ENCODE data around the gene TPPP3. TPM values are rescaled to one million over a fixed set of nuclear protein-coding genes. Genes with fewer than 3 reads are reported as not detected.
"Not testable (repeated sequence)": the region's sequence is repeated elsewhere in the genome, so short reads cannot be mapped to it uniquely, and the experiment has no call there.

The TPPP3 gene
- total RNA-seq, 6 donors from 2014 or later: 40.0 to 167 (median 112) TPM

GRCh38 chr16:67370661-67371060, 22.6 kb downstream of the TPPP3 start:
- TF ChIP-seq POLR2A (IDR thresholded peaks at IDR 0.05) (no peak), POLR2AphosphoS5 (IDR thresholded peaks at IDR 0.05) (no peak), EP300 (IDR thresholded peaks at IDR 0.05) (no peak)
- TF ChIP-seq, protein P1, sequence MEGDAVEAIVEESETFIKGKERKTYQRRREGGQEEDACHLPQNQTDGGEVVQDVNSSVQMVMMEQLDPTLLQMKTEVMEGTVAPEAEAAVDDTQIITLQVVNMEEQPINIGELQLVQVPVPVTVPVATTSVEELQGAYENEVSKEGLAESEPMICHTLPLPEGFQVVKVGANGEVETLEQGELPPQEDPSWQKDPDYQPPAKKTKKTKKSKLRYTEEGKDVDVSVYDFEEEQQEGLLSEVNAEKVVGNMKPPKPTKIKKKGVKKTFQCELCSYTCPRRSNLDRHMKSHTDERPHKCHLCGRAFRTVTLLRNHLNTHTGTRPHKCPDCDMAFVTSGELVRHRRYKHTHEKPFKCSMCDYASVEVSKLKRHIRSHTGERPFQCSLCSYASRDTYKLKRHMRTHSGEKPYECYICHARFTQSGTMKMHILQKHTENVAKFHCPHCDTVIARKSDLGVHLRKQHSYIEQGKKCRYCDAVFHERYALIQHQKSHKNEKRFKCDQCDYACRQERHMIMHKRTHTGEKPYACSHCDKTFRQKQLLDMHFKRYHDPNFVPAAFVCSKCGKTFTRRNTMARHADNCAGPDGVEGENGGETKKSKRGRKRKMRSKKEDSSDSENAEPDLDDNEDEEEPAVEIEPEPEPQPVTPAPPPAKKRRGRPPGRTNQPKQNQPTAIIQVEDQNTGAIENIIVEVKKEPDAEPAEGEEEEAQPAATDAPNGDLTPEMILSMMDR (IDR thresholded peaks at IDR 0.05): no peak
- ATAC-seq (ENCODE audit: low FRiP score in 2 of 2): no peak
- no peak overlapping the region for H3K27ac ChIP-seq

GRCh38 chr16:67364600-67365235, 28.6 kb downstream of the TPPP3 start:
- Histone ChIP-seq H3K27ac (peak overlapping the region; percentile 23 to 82 (median 53)), H3K4me3 (peak overlapping the region in 3 of 4 donors; percentile 14 to 35 (median 21)), H3K4me1 (peaks cover 14 to 32% (median 18%) of the 10 kb centered on the region in 4 donors), H3K9me3 (no peaks in the 10 kb centered on the region), H3K36me3 (no peaks in the 10 kb centered on the region), H3K27me3 (no peaks in the 10 kb centered on the region)
- ATAC-seq (ENCODE audit: low FRiP score in 2 of 2): peak; percentile 56 to 70
- TF ChIP-seq POLR2AphosphoS5 (IDR thresholded peaks at IDR 0.05): no peak
- TF ChIP-seq EP300 (IDR thresholded peaks at IDR 0.05): no peak
- TF ChIP-seq, protein P1 (IDR thresholded peaks at IDR 0.05): no peak
- no peak for TF ChIP-seq POLR2A (IDR thresholded peaks at IDR 0.05)
- no peak for DNase-seq

More at GRCh38 chr16:67370661-67371060, 22.6 kb downstream of the TPPP3 start:
- no peaks in the 10 kb centered on the region for H3K9me3 ChIP-seq
- H3K36me3 ChIP-seq: no peaks in the 10 kb centered on the region
- H3K4me1 ChIP-seq: peaks cover 0 to 4% (median 0%) of the 10 kb centered on the region in 4 donors
- WGBS, 2 donors: 87 to 90% methylated on average over 4 of the region's 4 CpGs
- no peaks in the 10 kb centered on the region for H3K27me3 ChIP-seq
- no peak for DNase-seq
- no peak overlapping the region for H3K4me3 ChIP-seq

- TF ChIP-seq EP300 (IDR thresholded peaks at IDR 0.05) (no peak), POLR2A (IDR thresholded peaks at IDR 0.05) (no peak), POLR2AphosphoS5 (IDR thresholded peaks at IDR 0.05) (no peak)
- TF ChIP-seq, protein P1 (IDR thresholded peaks at IDR 0.05): no peak
- WGBS, 2 donors: 64 to 78% methylated on average over 3 of the region's 3 CpGs
- DNase-seq (no peak), ATAC-seq (ENCODE audit: low FRiP score in 2 of 2) (no peak)
- peaks cover 14 to 29% (median 18%) of the 10 kb centered on the region in 4 donors for H3K4me1 ChIP-seq
- H3K4me3 ChIP-seq: no peak overlapping the region
- peak overlapping the region in 1 of 4 donors; percentile 1 for H3K27ac ChIP-seq
- H3K27me3 ChIP-seq: no peaks in the 10 kb centered on the region
- no peaks in the 10 kb centered on the region for H3K9me3 ChIP-seq
- no peaks in the 10 kb centered on the region for H3K36me3 ChIP-seq
These were observed 32.3 kb downstream of the TPPP3 start for GRCh38 chr16:67361038-67361437.

DNA sequence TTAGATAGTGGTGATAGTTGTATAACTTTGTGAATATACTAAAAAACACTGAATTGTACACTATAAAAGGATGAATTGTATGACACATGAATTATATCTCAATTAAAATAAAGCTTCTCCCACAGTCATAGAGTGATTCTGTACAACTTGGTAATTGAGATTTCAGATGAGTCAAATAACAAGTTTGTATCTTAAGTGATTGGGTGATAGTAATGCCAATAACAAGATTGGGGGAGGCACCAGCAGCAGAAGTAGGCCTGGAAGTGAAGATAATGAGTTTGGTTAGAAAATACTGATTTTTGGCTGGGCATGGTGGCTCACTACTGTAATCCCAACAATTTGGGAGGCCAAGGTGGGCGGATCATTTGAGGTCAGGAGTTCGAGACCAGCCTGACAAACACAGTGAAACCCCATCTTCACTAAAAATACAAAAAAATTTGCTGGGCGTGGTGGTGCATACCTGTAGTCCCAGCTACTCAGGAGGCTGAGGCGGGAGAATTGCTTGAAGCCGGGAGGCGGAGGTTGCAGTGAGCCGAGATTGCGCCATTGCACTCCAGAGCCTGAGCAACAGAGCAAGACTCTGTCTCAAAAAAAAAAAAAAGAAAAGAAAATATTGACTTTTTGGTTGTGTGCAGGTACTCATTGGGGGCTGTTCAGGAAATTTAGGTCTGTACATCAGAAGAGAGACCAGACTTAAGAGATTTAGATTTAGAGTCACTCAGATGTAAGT, 33.6 kb downstream of the TPPP3 start:
- not testable (repeated sequence) for H3K36me3 ChIP-seq; H3K9me3 ChIP-seq; ATAC-seq (ENCODE audit: low FRiP score in 2 of 2); H3K4me3 ChIP-seq; H3K27ac ChIP-seq; H3K27me3 ChIP-seq
- DNase-seq: peak in 1 of 2 donors; percentile 27
- 63 to 80% methylated on average over 7 to 8 of the region's 8 CpGs for WGBS, 2 donors
- peaks cover 6 to 19% (median 12%) of the 10 kb centered on the region in 4 donors for H3K4me1 ChIP-seq

DNA sequence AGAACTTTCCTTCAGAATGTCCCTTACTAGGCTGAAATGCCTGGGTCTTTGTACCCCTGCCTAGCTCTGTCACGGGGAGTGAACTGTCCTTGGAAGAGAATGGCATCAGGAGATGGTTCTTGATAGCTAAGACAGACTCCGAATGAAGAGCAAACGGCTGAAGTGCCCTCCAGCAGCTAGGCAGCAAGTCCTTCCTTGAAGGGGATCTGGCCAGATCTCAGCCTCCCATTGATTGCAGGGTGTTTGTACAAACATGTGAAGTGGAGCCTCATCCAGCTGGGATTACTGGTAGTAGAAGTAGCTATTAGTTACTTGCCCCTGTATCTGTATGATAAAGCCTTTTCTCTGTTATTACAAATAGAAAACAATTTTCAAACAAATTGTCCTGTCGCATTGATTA, 35.7 kb downstream of the TPPP3 start:
- no peaks in the 10 kb centered on the region for H3K9me3 ChIP-seq
- H3K4me1 ChIP-seq: peaks cover 0 to 7% (median 0%) of the 10 kb centered on the region in 4 donors
- no peaks in the 10 kb centered on the region for H3K36me3 ChIP-seq
- no peaks in the 10 kb centered on the region for H3K27me3 ChIP-seq
- DNase-seq (peak in 1 of 2 donors; percentile 54), ATAC-seq (ENCODE audit: low FRiP score in 2 of 2) (no peak)
- no peak overlapping the region for H3K4me3 ChIP-seq
- no peak overlapping the region for H3K27ac ChIP-seq
- WGBS, 2 donors: 65% methylated on average over 4 of the region's 4 CpGs
- TF ChIP-seq, protein P1 (IDR thresholded peaks at IDR 0.05): no peak
- TF ChIP-seq POLR2AphosphoS5 (IDR thresholded peaks at IDR 0.05) (no peak), POLR2A (IDR thresholded peaks at IDR 0.05) (no peak), EP300 (IDR thresholded peaks at IDR 0.05) (no peak)
